ENCODE results near the gene PRICKLE2. TPM values are rescaled to one million over a fixed set of nuclear protein-coding genes. Genes with fewer than 3 reads are reported as not detected.
A peak's percentile ranks its signal among the peaks of the same experiment; 100 is the strongest.

Gene PRICKLE2, protein sequence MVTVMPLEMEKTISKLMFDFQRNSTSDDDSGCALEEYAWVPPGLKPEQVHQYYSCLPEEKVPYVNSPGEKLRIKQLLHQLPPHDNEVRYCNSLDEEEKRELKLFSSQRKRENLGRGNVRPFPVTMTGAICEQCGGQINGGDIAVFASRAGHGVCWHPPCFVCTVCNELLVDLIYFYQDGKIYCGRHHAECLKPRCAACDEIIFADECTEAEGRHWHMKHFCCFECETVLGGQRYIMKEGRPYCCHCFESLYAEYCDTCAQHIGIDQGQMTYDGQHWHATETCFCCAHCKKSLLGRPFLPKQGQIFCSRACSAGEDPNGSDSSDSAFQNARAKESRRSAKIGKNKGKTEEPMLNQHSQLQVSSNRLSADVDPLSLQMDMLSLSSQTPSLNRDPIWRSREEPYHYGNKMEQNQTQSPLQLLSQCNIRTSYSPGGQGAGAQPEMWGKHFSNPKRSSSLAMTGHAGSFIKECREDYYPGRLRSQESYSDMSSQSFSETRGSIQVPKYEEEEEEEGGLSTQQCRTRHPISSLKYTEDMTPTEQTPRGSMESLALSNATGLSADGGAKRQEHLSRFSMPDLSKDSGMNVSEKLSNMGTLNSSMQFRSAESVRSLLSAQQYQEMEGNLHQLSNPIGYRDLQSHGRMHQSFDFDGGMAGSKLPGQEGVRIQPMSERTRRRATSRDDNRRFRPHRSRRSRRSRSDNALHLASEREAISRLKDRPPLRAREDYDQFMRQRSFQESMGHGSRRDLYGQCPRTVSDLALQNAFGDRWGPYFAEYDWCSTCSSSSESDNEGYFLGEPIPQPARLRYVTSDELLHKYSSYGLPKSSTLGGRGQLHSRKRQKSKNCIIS
- total RNA-seq (2021) = 4.5 to 5.6 TPM (median 4.7 TPM) in 3 replicates
- Bru-seq, nascent RNA = percentile 52 among the genes with signal in this experiment
- long read RNA-seq, experiment 1, full-length matches to known transcripts = 3 of 12 reads
- long read RNA-seq, experiment 1, partial matches to known transcripts = 2 of 12 reads
- long read RNA-seq, experiment 1, other reads (novel, unspliced or antisense) = 7 of 12 reads
- long read RNA-seq, experiment 2, full-length matches to known transcripts = 3 of 4 reads
- long read RNA-seq, experiment 2, partial matches to known transcripts = 0 of 4 reads
- long read RNA-seq, experiment 2, other reads (novel, unspliced or antisense) = 1 of 4 reads
- long read RNA-seq, experiment 3 = 0 reads

DNA sequence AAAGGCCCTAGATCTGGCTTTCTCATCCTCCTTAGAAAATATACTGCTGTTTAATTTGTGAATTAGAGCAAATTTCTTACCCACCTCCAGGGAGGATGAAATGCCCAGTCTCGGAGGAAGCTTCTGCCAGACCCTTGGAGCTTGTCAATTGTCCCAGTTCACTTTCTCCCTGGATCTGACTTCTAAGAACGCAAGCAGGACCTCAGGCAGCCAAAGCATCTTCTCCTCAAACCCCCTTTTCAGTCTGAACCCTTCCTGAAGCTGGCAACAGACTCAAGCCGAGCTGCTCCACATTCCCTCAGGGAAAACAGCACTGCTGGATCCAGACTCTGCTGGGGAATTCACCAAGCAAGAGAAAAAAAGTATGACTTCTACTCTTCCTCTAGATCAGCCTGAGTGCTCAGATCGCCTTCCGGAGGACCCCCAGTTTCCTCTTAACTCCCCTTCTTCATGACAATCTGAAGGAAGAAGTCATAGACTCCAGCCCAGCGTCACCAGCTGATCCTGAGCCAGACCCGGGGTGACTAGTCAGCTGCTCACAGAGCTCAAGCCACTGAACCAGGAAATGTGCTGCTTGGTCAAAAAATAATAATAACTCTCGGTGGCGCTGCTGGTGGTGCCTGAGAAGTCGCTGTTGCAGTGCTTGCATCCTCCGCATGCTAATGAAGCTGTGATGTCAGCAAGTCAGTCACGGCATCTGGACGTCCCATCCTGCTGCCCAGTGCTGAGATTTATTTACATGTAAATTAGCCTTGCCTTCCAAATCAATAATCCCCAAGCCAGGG lies at the start of gene PRICKLE2:
TSS of gene PRICKLE2 (minus strand) at position 641 of the 785 bp plus-strand sequence. CDS start 26,539 bp downstream, outside the sequence.
- TF ChIP-seq SP1 (CRISPR knock-in tag; conservative IDR thresholded peaks at IDR 0.05) (0 out of 2 replicates have a peak, but pooled peaks have one; percentile 25), ZNF317 (CRISPR knock-in tag; IDR thresholded peaks at IDR 0.05; ENCODE audit: borderline replicate concordance, low read depth) (no peak)
- CTCF ChIA-PET = interaction anchor here (0.6 to 2.0 kb wide), 13 partner anchors 9 to 281 kb away, joined by 3 to 14 read pairs (median 4); no protein-coding TSS in a partner anchor
- Mint-ChIP-seq H3K4me3 (peak within 1 kb of the TSS; percentile 62), H3K36me3 (no peaks in the 10 kb centered on the region), H3K9me3 (no peaks in the 10 kb centered on the region), H3K4me1 (peaks cover 55% of the 10 kb centered on the region), H3K27ac (peak within 1 kb of the TSS; percentile 87), H3K27me3 (ENCODE audit: low read depth) (peaks cover 49% of the 10 kb centered on the region)
- ATAC-seq = peak; percentile 90
- DNase-seq (ENCODE audit: low spot score) = peak; percentile 61
- POLR2A ChIA-PET = interaction anchor here (0.5 to 1.2 kb wide), 3 partner anchors 13 to 79 kb away, joined by 3 read pairs; no protein-coding TSS in a partner anchor

DNA sequence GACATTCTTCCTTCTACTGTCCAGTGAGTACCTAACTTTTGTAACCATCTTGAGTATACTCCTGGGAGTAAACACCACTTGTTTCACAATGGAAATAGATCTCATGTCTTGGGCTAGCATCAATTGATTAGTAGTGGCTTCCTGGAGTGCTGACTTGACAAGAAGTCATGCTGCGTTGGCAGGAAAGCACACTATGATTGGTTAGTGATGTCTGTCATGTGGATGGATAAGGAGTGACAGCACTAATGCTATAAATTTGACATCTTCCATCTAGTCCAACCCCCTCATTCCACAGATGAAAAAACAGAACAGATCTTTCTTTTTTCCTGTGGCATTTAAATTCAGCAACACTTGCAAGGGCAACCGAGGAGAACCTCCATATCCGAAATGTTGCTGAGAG lies 47.6 kb upstream of the PRICKLE2 start:
- Mint-ChIP-seq H3K4me3 (no peak overlapping the region), H3K9me3 (peaks cover 15% of the 10 kb centered on the region), H3K4me1 (peaks cover 10% of the 10 kb centered on the region), H3K27ac (no peak overlapping the region), H3K36me3 (peaks cover 6% of the 10 kb centered on the region), H3K27me3 (ENCODE audit: low read depth) (no peaks in the 10 kb centered on the region)
- ChIA-PET POLR2A (no interaction called here), CTCF (no interaction called here)
- no peak for ATAC-seq
- DNase-seq (ENCODE audit: low spot score) = no peak
- TF ChIP-seq, protein P1, sequence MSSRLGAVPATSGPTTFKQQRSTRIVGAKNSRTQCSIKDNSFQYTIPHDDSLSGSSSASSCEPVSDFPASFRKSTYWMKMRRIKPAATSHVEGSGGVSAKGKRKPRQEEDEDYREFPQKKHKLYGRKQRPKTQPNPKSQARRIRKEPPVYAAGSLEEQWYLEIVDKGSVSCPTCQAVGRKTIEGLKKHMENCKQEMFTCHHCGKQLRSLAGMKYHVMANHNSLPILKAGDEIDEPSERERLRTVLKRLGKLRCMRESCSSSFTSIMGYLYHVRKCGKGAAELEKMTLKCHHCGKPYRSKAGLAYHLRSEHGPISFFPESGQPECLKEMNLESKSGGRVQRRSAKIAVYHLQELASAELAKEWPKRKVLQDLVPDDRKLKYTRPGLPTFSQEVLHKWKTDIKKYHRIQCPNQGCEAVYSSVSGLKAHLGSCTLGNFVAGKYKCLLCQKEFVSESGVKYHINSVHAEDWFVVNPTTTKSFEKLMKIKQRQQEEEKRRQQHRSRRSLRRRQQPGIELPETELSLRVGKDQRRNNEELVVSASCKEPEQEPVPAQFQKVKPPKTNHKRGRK (CRISPR knock-in tag; IDR thresholded peaks at IDR 0.05; ENCODE audit: borderline replicate concordance) = no peak
- no peak for TF ChIP-seq NR2C2 (CRISPR knock-in tag; IDR thresholded peaks at IDR 0.05)
- TF ChIP-seq, protein P2, sequence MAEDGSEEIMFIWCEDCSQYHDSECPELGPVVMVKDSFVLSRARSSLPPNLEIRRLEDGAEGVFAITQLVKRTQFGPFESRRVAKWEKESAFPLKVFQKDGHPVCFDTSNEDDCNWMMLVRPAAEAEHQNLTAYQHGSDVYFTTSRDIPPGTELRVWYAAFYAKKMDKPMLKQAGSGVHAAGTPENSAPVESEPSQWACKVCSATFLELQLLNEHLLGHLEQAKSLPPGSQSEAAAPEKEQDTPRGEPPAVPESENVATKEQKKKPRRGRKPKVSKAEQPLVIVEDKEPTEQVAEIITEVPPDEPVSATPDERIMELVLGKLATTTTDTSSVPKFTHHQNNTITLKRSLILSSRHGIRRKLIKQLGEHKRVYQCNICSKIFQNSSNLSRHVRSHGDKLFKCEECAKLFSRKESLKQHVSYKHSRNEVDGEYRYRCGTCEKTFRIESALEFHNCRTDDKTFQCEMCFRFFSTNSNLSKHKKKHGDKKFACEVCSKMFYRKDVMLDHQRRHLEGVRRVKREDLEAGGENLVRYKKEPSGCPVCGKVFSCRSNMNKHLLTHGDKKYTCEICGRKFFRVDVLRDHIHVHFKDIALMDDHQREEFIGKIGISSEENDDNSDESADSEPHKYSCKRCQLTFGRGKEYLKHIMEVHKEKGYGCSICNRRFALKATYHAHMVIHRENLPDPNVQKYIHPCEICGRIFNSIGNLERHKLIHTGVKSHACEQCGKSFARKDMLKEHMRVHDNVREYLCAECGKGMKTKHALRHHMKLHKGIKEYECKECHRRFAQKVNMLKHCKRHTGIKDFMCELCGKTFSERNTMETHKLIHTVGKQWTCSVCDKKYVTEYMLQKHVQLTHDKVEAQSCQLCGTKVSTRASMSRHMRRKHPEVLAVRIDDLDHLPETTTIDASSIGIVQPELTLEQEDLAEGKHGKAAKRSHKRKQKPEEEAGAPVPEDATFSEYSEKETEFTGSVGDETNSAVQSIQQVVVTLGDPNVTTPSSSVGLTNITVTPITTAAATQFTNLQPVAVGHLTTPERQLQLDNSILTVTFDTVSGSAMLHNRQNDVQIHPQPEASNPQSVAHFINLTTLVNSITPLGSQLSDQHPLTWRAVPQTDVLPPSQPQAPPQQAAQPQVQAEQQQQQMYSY (CRISPR knock-in tag; IDR thresholded peaks at IDR 0.05) = no peak
- TF ChIP-seq, protein P3, sequence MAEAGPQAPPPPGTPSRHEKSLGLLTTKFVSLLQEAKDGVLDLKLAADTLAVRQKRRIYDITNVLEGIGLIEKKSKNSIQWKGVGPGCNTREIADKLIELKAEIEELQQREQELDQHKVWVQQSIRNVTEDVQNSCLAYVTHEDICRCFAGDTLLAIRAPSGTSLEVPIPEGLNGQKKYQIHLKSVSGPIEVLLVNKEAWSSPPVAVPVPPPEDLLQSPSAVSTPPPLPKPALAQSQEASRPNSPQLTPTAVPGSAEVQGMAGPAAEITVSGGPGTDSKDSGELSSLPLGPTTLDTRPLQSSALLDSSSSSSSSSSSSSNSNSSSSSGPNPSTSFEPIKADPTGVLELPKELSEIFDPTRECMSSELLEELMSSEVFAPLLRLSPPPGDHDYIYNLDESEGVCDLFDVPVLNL (CRISPR knock-in tag; IDR thresholded peaks at IDR 0.05; ENCODE audit: borderline replicate concordance, low read depth) = no peak
- TF ChIP-seq RELA (CRISPR knock-in tag; IDR thresholded peaks at IDR 0.05; ENCODE audit: borderline replicate concordance) = no peak
- TF ChIP-seq GABPB1 (CRISPR knock-in tag; IDR thresholded peaks at IDR 0.05) = no peak

DNA sequence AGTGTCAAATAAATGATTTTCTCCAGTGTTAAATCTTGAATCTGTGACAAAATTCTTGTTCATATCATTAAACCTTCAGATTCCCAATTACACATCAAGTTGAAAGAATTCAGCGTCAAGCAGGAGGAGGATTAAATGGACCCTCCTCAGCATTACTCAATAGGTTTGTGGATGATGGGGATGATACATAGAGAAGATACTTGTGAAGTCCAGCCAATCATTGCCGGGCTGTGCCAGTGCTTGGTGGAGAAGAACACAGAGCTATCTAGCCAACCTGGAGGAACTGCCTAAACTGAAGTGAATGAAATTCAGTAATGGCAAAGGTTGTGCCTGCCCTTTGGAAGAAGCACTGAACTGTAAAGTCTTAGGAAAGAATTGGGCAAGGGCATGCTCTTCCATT lies 47.0 kb upstream of the PRICKLE2 start:
- no peak for ATAC-seq
- CTCF ChIA-PET = no interaction called here
- H3K4me1 Mint-ChIP-seq = peaks cover 12% of the 10 kb centered on the region
- TF ChIP-seq SOX15 (CRISPR knock-in tag; IDR thresholded peaks at IDR 0.05) (no peak), ESRRA (CRISPR knock-in tag; IDR thresholded peaks at IDR 0.05; ENCODE audit: borderline replicate concordance) (no peak), GTF2I (CRISPR knock-in tag; conservative IDR thresholded peaks at IDR 0.05) (no peak), TEAD4 (CRISPR knock-in tag; IDR thresholded peaks at IDR 0.05) (no peak), NFATC4 (CRISPR knock-in tag; IDR thresholded peaks at IDR 0.05) (no peak), NFE2L1 (CRISPR knock-in tag; IDR thresholded peaks at IDR 0.05) (no peak)
- TF ChIP-seq, protein P4, sequence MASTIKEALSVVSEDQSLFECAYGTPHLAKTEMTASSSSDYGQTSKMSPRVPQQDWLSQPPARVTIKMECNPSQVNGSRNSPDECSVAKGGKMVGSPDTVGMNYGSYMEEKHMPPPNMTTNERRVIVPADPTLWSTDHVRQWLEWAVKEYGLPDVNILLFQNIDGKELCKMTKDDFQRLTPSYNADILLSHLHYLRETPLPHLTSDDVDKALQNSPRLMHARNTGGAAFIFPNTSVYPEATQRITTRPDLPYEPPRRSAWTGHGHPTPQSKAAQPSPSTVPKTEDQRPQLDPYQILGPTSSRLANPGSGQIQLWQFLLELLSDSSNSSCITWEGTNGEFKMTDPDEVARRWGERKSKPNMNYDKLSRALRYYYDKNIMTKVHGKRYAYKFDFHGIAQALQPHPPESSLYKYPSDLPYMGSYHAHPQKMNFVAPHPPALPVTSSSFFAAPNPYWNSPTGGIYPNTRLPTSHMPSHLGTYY (CRISPR knock-in tag; IDR thresholded peaks at IDR 0.05) = no peak
- TF ChIP-seq, protein P5, sequence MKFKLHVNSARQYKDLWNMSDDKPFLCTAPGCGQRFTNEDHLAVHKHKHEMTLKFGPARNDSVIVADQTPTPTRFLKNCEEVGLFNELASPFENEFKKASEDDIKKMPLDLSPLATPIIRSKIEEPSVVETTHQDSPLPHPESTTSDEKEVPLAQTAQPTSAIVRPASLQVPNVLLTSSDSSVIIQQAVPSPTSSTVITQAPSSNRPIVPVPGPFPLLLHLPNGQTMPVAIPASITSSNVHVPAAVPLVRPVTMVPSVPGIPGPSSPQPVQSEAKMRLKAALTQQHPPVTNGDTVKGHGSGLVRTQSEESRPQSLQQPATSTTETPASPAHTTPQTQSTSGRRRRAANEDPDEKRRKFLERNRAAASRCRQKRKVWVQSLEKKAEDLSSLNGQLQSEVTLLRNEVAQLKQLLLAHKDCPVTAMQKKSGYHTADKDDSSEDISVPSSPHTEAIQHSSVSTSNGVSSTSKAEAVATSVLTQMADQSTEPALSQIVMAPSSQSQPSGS (CRISPR knock-in tag; IDR thresholded peaks at IDR 0.05; ENCODE audit: borderline replicate concordance, low read depth) = no peak

More for the DNA sequence above, 47.0 kb upstream of the PRICKLE2 start:
- Mint-ChIP-seq H3K36me3 (peaks cover 6% of the 10 kb centered on the region), H3K4me3 (no peak overlapping the region), H3K27ac (no peak overlapping the region), H3K9me3 (peaks cover 15% of the 10 kb centered on the region), H3K27me3 (ENCODE audit: low read depth) (no peaks in the 10 kb centered on the region)
- POLR2A ChIA-PET = no interaction called here
- DNase-seq (ENCODE audit: low spot score) = no peak
